MCF 10A (cell line): Measurements from ENCODE around the gene MACROH2A1. TPM values are rescaled to one million over a fixed set of nuclear protein-coding genes. Genes with fewer than 3 reads are reported as not detected.

Source experiments
- BruUV-seq: library from RNA; stranded (reverse); fragments of 400-500 nt; replicated peaks from 2 replicates; lab custom pipeline; 2021; lab: Mats Ljungman, UMichigan
- CTCF ChIA-PET: fragments of 300-600 bp; sonication (Branson Sonifier 250); formaldehyde crosslinking; extraction: SDS; loops from one replicate; lab custom pipeline; 2021; ENCODE audit warnings: antibody characterized with exemption, inconsistent platforms; lab: Yijun Ruan, JAX
- POLR2A ChIA-PET: fragments of 300-600, 350-650 bp; sonication (Branson Sonifier 250); formaldehyde crosslinking; extraction: SDS; loops from one replicate; lab custom pipeline; 2020; ENCODE audit warnings: antibody characterized with exemption, inconsistent platforms; lab: Yijun Ruan, JAX
- DNase-seq: peaks from one replicate; pipeline ENCODE4 v3.0.0-alpha.2; 2018; ENCODE audit not compliant: unreplicated experiment
- H3K27ac Mint-ChIP-seq: one replicate; pipeline ENCODE4 v1.8.0; 2022; ENCODE audit warnings: mild to moderate bottlenecking, low read depth, mixed read lengths; ENCODE audit not compliant: unreplicated experiment
- H3K27me3 Mint-ChIP-seq: one replicate; pipeline ENCODE4 v1.8.0; 2022; ENCODE audit warnings: mixed read lengths; ENCODE audit not compliant: insufficient read depth, unreplicated experiment
- H3K36me3 Mint-ChIP-seq: one replicate; pipeline ENCODE4 v1.8.0; 2022; ENCODE audit warnings: mild to moderate bottlenecking, moderate library complexity, mixed read lengths; ENCODE audit not compliant: insufficient read depth, unreplicated experiment
- H3K4me1 Mint-ChIP-seq: one replicate; pipeline ENCODE4 v1.8.0; 2022; ENCODE audit warnings: mixed read lengths; ENCODE audit not compliant: insufficient read depth, unreplicated experiment
- H3K4me3 Mint-ChIP-seq: one replicate; pipeline ENCODE4 v1.8.0; 2022; ENCODE audit warnings: mild to moderate bottlenecking, moderate library complexity, mixed read lengths; ENCODE audit not compliant: unreplicated experiment
- H3K9me3 Mint-ChIP-seq: one replicate; pipeline ENCODE4 v1.8.0; 2022; ENCODE audit warnings: mixed read lengths; ENCODE audit not compliant: unreplicated experiment
- intact Hi-C: fragments of 100-400 bp; cut with micrococcal nuclease; formaldehyde crosslinking; loops from 2 replicates; pipeline ENCODE4 v1.14.1; 2022
- total RNA-seq: library from RNA; stranded (reverse); gene quantifications from 2 replicates; pipeline ENCODE4 v1.2.3, GENCODE V29; 2022
- TF ChIP-seq, protein P1 (sequence below): fragments of 200-600 bp; IDR thresholded peaks from one replicate; pipeline ENCODE4 v1.8.0; 2022; ENCODE audit warnings: antibody characterized with exemption, mild to moderate bottlenecking; ENCODE audit not compliant: unreplicated experiment

MACROH2A1 gene
- total RNA-seq, 1 experiment from 2014 or later = 306 TPM

GRCh38 chr5:135438636-135439221, 39.7 kb upstream of the MACROH2A1 start:
- Mint-ChIP-seq H3K36me3 (no peaks in the 10 kb centered on the region), H3K4me1 (peaks cover 10% of the 10 kb centered on the region), H3K27me3 (no peaks in the 10 kb centered on the region), H3K9me3 (no peaks in the 10 kb centered on the region), H3K4me3 (no peak overlapping the region), H3K27ac (no peak overlapping the region)
- CTCF ChIA-PET = interaction anchor here (0.6 to 7.6 kb wide), 12 partner anchors 13 to 527 kb away, joined by 3 to 60 read pairs (median 5); no protein-coding TSS in a partner anchor
- TF ChIP-seq, protein P1, sequence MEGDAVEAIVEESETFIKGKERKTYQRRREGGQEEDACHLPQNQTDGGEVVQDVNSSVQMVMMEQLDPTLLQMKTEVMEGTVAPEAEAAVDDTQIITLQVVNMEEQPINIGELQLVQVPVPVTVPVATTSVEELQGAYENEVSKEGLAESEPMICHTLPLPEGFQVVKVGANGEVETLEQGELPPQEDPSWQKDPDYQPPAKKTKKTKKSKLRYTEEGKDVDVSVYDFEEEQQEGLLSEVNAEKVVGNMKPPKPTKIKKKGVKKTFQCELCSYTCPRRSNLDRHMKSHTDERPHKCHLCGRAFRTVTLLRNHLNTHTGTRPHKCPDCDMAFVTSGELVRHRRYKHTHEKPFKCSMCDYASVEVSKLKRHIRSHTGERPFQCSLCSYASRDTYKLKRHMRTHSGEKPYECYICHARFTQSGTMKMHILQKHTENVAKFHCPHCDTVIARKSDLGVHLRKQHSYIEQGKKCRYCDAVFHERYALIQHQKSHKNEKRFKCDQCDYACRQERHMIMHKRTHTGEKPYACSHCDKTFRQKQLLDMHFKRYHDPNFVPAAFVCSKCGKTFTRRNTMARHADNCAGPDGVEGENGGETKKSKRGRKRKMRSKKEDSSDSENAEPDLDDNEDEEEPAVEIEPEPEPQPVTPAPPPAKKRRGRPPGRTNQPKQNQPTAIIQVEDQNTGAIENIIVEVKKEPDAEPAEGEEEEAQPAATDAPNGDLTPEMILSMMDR = no peak
- intact Hi-C loops = no loop called here
- no peak for DNase-seq
- POLR2A ChIA-PET = interaction anchor here (0.6 to 1.2 kb wide), 3 partner anchors 15 to 1258 kb away, joined by 3 read pairs; no protein-coding TSS in a partner anchor
- BruUV-seq = no TSS peak

DNA sequence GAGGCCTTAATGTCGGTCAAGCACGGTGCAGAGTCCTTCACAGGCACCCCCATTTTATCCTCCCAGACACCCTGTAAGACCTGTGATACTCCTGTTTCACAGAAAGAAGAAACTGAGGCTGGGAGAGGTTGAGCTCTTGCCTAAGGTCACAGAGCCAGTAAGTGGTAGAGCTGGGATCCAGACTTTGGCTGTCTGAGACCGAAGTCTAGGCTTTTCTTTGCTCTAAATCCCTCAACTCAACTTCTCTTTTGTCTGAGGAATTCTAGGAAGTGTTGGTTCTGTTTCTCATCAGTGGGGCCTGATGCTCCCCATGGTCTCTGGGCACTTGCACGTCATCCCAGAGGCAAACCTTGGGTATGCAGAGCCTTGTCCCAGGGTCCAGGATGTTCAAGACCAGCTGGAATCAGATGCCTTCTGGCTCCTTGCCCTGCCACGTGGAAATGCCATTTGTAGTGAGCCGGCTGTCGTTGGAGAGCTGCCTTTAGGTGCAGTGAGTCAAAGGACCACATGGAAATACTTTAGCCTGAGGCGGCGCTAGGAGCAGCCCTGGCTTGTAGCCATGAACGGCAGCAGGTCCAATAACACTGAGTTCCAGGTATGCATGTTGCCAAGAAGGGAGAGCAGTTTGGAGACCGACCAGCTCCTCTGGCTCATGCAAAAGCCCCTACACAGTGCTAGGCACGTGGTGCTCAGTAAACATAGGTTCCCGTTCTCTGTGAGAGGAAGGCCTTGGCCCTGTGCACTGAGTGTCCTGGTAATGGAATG, 38.9 kb upstream of the MACROH2A1 start:
- Mint-ChIP-seq H3K4me1 (peaks cover 10% of the 10 kb centered on the region), H3K27ac (no peak overlapping the region), H3K27me3 (no peaks in the 10 kb centered on the region), H3K36me3 (no peaks in the 10 kb centered on the region), H3K9me3 (no peaks in the 10 kb centered on the region), H3K4me3 (no peak overlapping the region)
- POLR2A ChIA-PET = interaction anchor here (1.0 kb wide), 1 partner anchor 34 kb away, joined by 3 read pairs; no protein-coding TSS in a partner anchor
- DNase-seq = peak; percentile 74
- CTCF ChIA-PET = interaction anchor here (0.6 to 7.6 kb wide), 13 partner anchors 12 to 562 kb away, joined by 3 to 60 read pairs (median 5); no protein-coding TSS in a partner anchor
- no TSS peak for BruUV-seq
- TF ChIP-seq, protein P1 = no peak
- intact Hi-C loops = no loop called here

- no TSS peak for BruUV-seq
- DNase-seq = no peak
- TF ChIP-seq, protein P1 = no peak
- CTCF ChIA-PET = interaction anchor here (0.6 to 7.6 kb wide), 9 partner anchors 11 to 717 kb away, joined by 3 to 60 read pairs (median 3); no protein-coding TSS in a partner anchor
- POLR2A ChIA-PET = interaction anchor here (1.0 kb wide), 1 partner anchor 33 kb away, joined by 3 read pairs; no protein-coding TSS in a partner anchor
- H3K9me3 Mint-ChIP-seq = no peaks in the 10 kb centered on the region
- no peaks in the 10 kb centered on the region for H3K36me3 Mint-ChIP-seq
- no peak overlapping the region for H3K4me3 Mint-ChIP-seq
- no peaks in the 10 kb centered on the region for H3K27me3 Mint-ChIP-seq
- peaks cover 10% of the 10 kb centered on the region for H3K4me1 Mint-ChIP-seq
- intact Hi-C loops = no loop called here
- H3K27ac Mint-ChIP-seq = no peak overlapping the region
Measured at GRCh38 chr5:135437422-135437795, 38.4 kb upstream of the MACROH2A1 start.

GRCh38 chr5:135436951-135437418, 38.0 kb upstream of the MACROH2A1 start:
- CTCF ChIA-PET = interaction anchor here (0.9 to 7.6 kb wide), 5 partner anchors 11 to 717 kb away, joined by 3 to 60 read pairs (median 3); no protein-coding TSS in a partner anchor
- intact Hi-C loops = no loop called here
- Mint-ChIP-seq H3K4me3 (no peak overlapping the region), H3K27ac (no peak overlapping the region), H3K4me1 (peaks cover 10% of the 10 kb centered on the region), H3K9me3 (no peaks in the 10 kb centered on the region), H3K36me3 (no peaks in the 10 kb centered on the region), H3K27me3 (no peaks in the 10 kb centered on the region)
- no peak for DNase-seq
- POLR2A ChIA-PET = no interaction called here
- TF ChIP-seq, protein P1 = no peak
- no TSS peak for BruUV-seq
